Activated CD8-positive, alpha-beta T cell treated with anti-CD3 and anti-CD28 coated beads for 36 hours (primary cell): ENCODE measurements around the gene GNAO1. TPM values are rescaled to one million over a fixed set of nuclear protein-coding genes. Genes with fewer than 3 reads are reported as not detected.

Source experiments
- ATAC-seq: fragments of 200-7000 bp; cut with Tn5 transposase; one replicate; pipeline ENCODE4 v1.10.0; 2021; ENCODE audit warnings: mild to moderate bottlenecking, moderate library complexity
- CTCF ChIA-PET: fragments of 350-600 bp; sonication (Branson Sonifier 250); formaldehyde crosslinking; loops from one replicate; lab custom pipeline; 2021; ENCODE audit warnings: antibody characterized with exemption; lab: Charles Lee
- POLR2A ChIA-PET: fragments of 350-600 bp; sonication (Branson Sonifier 250); formaldehyde crosslinking; loops from one replicate; lab custom pipeline; 2021; ENCODE audit warnings: antibody characterized with exemption; lab: Charles Lee
- DNase-seq: peaks from one replicate; pipeline ENCODE4 v3.0.0-alpha.2; 2020
- H3K27ac Mint-ChIP-seq: one replicate; pipeline ENCODE4 v1.8.0; 2021; ENCODE audit warnings: mild to moderate bottlenecking, mixed read lengths
- H3K27me3 Mint-ChIP-seq: one replicate; pipeline ENCODE4 v1.8.0; 2021; ENCODE audit warnings: mixed read lengths
- H3K36me3 Mint-ChIP-seq: one replicate; pipeline ENCODE4 v1.8.0; 2021; ENCODE audit warnings: low read depth, mixed read lengths
- H3K4me1 Mint-ChIP-seq: one replicate; pipeline ENCODE4 v1.8.0; 2021; ENCODE audit warnings: low read depth, mixed read lengths
- H3K4me3 Mint-ChIP-seq: one replicate; pipeline ENCODE4 v1.8.0; 2021; ENCODE audit warnings: mild to moderate bottlenecking, moderate library complexity, mixed read lengths
- H3K9me3 Mint-ChIP-seq: one replicate; pipeline ENCODE4 v1.8.0; 2021; ENCODE audit warnings: mixed read lengths
- intact Hi-C: fragments of 100-400 bp; cut with micrococcal nuclease; formaldehyde crosslinking; loops from one replicate; pipeline ENCODE4 v1.10.0; 2022
- total RNA-seq, 2 experiments: library from RNA; stranded (reverse); gene quantifications; one replicate each; pipeline ENCODE4 v1.2.3, GENCODE V29; 2021
- TF ChIP-seq, protein P1 (sequence below): fragments of 200-600 bp; IDR thresholded peaks from one replicate; pipeline ENCODE4 v1.8.0; 2022; ENCODE audit warnings: antibody characterized with exemption, mild to moderate bottlenecking

The GNAO1 gene
- total RNA-seq, 2 experiments from 2014 or later = 2.3 to 2.4 TPM

DNA sequence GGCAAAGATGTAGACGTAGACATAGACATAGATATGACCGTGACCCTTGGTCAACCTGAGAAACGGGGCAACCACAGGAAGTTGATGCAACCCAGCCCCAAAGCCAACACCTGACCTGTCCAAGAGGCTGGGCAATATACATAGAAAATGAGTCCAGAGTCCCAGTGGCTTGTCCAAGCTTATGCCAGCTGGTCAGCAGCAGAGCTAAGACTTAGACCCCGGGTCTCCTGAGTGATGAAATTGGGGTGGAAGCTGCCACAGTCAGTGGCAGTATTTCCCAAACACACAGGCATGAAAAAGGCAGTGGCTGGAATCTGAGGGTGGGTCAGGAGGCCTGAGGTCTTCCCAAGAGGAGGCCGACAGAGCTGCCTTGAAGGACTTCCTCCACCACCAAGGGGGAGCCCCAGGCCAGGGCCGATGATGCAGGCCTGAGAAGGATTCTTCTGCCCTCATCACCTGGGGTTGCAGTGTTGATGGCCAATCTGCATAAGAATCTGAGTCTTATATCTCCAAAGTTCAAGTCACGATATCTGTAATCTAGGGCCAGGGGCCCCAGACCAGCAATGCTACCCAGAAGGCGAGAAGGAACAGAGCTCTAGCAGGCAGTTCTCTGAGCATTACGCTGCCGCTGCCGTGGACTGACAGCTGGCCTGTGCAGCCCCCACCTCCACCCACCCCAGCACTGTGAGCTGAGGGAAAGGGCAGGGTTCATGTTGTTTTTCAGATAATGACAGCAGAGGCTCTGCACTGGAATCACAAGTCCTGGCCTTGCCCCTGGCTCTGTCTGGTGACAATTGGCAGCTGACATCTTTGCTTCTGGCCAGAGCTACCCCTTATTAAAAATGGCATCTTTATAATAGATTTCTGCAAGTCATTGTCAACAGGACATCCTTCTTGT, 72.7 kb downstream of the GNAO1 start:
- CTCF ChIA-PET = interaction anchor here (1.1 to 3.5 kb wide), 3 partner anchors 10 to 23 kb away, joined by 3 to 13 read pairs (median 6); no protein-coding TSS in a partner anchor
- no peaks in the 10 kb centered on the region for H3K27me3 Mint-ChIP-seq
- H3K9me3 Mint-ChIP-seq = no peaks in the 10 kb centered on the region
- POLR2A ChIA-PET = interaction anchor here (1.0 to 1.7 kb wide), 2 partner anchors 17 to 35 kb away, joined by 3 to 4 read pairs; no protein-coding TSS in a partner anchor
- intact Hi-C loops = no loop called here
- H3K27ac Mint-ChIP-seq = no peak overlapping the region
- no peak overlapping the region for H3K4me3 Mint-ChIP-seq
- TF ChIP-seq, protein P1, sequence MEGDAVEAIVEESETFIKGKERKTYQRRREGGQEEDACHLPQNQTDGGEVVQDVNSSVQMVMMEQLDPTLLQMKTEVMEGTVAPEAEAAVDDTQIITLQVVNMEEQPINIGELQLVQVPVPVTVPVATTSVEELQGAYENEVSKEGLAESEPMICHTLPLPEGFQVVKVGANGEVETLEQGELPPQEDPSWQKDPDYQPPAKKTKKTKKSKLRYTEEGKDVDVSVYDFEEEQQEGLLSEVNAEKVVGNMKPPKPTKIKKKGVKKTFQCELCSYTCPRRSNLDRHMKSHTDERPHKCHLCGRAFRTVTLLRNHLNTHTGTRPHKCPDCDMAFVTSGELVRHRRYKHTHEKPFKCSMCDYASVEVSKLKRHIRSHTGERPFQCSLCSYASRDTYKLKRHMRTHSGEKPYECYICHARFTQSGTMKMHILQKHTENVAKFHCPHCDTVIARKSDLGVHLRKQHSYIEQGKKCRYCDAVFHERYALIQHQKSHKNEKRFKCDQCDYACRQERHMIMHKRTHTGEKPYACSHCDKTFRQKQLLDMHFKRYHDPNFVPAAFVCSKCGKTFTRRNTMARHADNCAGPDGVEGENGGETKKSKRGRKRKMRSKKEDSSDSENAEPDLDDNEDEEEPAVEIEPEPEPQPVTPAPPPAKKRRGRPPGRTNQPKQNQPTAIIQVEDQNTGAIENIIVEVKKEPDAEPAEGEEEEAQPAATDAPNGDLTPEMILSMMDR = no peak
- DNase-seq (no peak), ATAC-seq (no peak)
- no peaks in the 10 kb centered on the region for H3K36me3 Mint-ChIP-seq
- H3K4me1 Mint-ChIP-seq = peaks cover 22% of the 10 kb centered on the region

DNA sequence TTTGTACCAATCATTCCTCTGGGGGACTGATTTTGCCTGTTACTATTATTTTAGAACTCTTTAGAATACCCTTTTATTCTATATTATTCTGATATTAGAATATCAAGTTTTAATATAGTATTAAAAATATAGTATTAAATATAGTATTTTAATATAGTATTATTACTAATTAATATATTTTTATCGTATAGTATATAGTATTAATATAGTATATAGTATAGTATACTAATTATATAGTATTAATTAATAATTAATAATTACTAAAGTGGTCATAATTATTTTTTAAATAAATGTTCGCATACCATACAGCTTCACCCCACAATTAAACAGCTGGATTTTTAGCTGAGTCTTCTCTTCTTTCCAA, 73.3 kb downstream of the GNAO1 start:
- ChIA-PET POLR2A (no interaction called here), CTCF (interaction anchor here (0.9 to 3.5 kb wide), 4 partner anchors 9 to 54 kb away, joined by 3 to 13 read pairs (median 5); no protein-coding TSS in a partner anchor)
- Mint-ChIP-seq H3K4me3 (no peak overlapping the region), H3K27me3 (no peaks in the 10 kb centered on the region), H3K4me1 (peaks cover 22% of the 10 kb centered on the region), H3K27ac (no peak overlapping the region), H3K9me3 (no peaks in the 10 kb centered on the region), H3K36me3 (no peaks in the 10 kb centered on the region)
- ATAC-seq (no peak), DNase-seq (no peak)
- intact Hi-C loops = no loop called here
- TF ChIP-seq, protein P1 = no peak

DNA sequence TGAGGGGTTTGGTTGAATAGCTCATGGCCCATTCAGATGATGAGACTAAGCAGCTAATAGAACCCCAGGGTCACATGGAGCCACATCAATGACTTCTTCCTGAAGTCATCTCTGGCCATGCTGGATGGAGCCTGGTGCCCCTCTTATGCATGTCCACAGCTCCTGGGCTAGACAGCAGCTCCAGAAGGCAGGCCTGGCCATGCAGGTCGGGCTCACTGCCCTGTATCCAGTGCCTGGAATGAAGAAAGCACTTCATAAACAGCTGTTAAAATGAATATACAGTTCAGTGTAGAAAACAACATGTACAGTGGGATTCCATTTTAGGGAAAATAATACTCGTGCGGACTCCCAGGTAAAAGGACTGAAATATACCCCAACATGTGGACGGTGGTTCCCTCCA, 73.9 kb downstream of the GNAO1 start:
- ATAC-seq (no peak), DNase-seq (no peak)
- peaks cover 22% of the 10 kb centered on the region for H3K4me1 Mint-ChIP-seq
- no peak overlapping the region for H3K27ac Mint-ChIP-seq
- H3K36me3 Mint-ChIP-seq = no peaks in the 10 kb centered on the region
- TF ChIP-seq, protein P1 = no peak
- no peaks in the 10 kb centered on the region for H3K9me3 Mint-ChIP-seq
- no peaks in the 10 kb centered on the region for H3K27me3 Mint-ChIP-seq
- ChIA-PET CTCF (interaction anchor here (0.9 to 3.5 kb wide), 3 partner anchors 9 to 54 kb away, joined by 4 to 13 read pairs (median 6); no protein-coding TSS in a partner anchor), POLR2A (no interaction called here)
- intact Hi-C loops = no loop called here
- H3K4me3 Mint-ChIP-seq = no peak overlapping the region

DNA sequence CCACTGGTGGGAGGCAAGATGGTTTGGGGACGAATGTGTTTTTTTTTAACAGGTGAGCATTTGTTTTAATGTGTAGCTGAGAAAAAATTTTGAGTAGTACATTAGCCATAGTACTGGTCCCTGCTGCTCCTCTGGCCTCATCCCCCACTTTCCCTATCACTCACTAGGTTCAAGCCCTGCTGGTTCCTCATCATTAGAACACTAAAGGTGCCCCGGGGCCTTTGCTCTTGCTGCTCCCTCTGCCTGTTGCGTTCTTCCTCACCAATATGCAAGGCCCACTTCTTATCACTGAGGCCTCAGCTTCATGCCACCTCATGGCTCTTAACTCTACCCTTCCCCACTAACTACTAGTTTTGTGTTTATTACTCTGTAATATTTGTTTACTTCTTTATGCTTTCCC, 74.5 kb downstream of the GNAO1 start:
- intact Hi-C loops = no loop called here
- CTCF ChIA-PET = interaction anchor here (2.4 to 3.5 kb wide), 2 partner anchors 8 to 14 kb away, joined by 6 to 13 read pairs; no protein-coding TSS in a partner anchor
- Mint-ChIP-seq H3K4me3 (no peak overlapping the region), H3K4me1 (peaks cover 22% of the 10 kb centered on the region), H3K36me3 (no peaks in the 10 kb centered on the region), H3K9me3 (no peaks in the 10 kb centered on the region), H3K27me3 (no peaks in the 10 kb centered on the region), H3K27ac (no peak overlapping the region)
- POLR2A ChIA-PET = no interaction called here
- TF ChIP-seq, protein P1 = no peak
- ATAC-seq (no peak), DNase-seq (no peak)
